Measurements from ENCODE around the gene NHLRC4.

The NHLRC4 gene

GRCh38 chr16:540645-541340 lies 26.0 kb upstream of the NHLRC4 start:
- no peak overlapping the region for H3K9ac ChIP-seq (ENCODE audit: low read depth in 1 of 2, low read length in 2 of 2)

GRCh38 chr16:543301-544164 lies 23.3 kb upstream of the NHLRC4 start:
- Histone ChIP-seq H3K4me3 (ENCODE audit: low read length in 2 of 2) (no peak overlapping the region), H3K9me3 (ENCODE audit: control insufficient read depth in 2 of 2, low read length in 2 of 2) (no peaks in the 10 kb centered on the region), H3K27me3 (ENCODE audit: control insufficient read depth in 2 of 2, insufficient read depth in 2 of 2, low read length in 2 of 2) (no peaks in the 10 kb centered on the region), H3K36me3 (ENCODE audit: control insufficient read depth in 2 of 2, insufficient read depth in 2 of 2, low read length in 2 of 2) (peaks cover 3 to 13% of the 10 kb centered on the region in 2 donors), H3K27ac (ENCODE audit: low read depth in 2 of 2, low read length in 2 of 2) (no peak overlapping the region), H3K9ac (ENCODE audit: low read depth in 1 of 2, low read length in 2 of 2) (no peak overlapping the region), H3K4me1 (ENCODE audit: control insufficient read depth in 2 of 2, insufficient read depth in 2 of 2, low read length in 2 of 2) (no peaks in the 10 kb centered on the region)

More at GRCh38 chr16:540645-541340, 26.0 kb upstream of the NHLRC4 start:
- H3K27ac ChIP-seq (ENCODE audit: low read depth in 2 of 2, low read length in 2 of 2): no peak overlapping the region
- H3K4me1 ChIP-seq (ENCODE audit: control insufficient read depth in 2 of 2, insufficient read depth in 2 of 2, low read length in 2 of 2): peaks cover under 1 to 4% of the 10 kb centered on the region in 2 donors
- H3K27me3 ChIP-seq (ENCODE audit: control insufficient read depth in 2 of 2, insufficient read depth in 2 of 2, low read length in 2 of 2): no peaks in the 10 kb centered on the region
- H3K9me3 ChIP-seq (ENCODE audit: control insufficient read depth in 2 of 2, low read length in 2 of 2): no peaks in the 10 kb centered on the region
- H3K4me3 ChIP-seq (ENCODE audit: low read length in 2 of 2): no peak overlapping the region
- peaks cover 10 to 26% of the 10 kb centered on the region in 2 donors for H3K36me3 ChIP-seq (ENCODE audit: control insufficient read depth in 2 of 2, insufficient read depth in 2 of 2, low read length in 2 of 2)

- Histone ChIP-seq H3K9me3 (ENCODE audit: control insufficient read depth in 2 of 2, low read length in 2 of 2) (no peaks in the 10 kb centered on the region), H3K36me3 (ENCODE audit: control insufficient read depth in 2 of 2, insufficient read depth in 2 of 2, low read length in 2 of 2) (peaks cover 3 to 15% of the 10 kb centered on the region in 2 donors), H3K27ac (ENCODE audit: low read depth in 2 of 2, low read length in 2 of 2) (no peak overlapping the region), H3K27me3 (ENCODE audit: control insufficient read depth in 2 of 2, insufficient read depth in 2 of 2, low read length in 2 of 2) (no peaks in the 10 kb centered on the region), H3K9ac (ENCODE audit: low read depth in 1 of 2, low read length in 2 of 2) (no peak overlapping the region), H3K4me1 (ENCODE audit: control insufficient read depth in 2 of 2, insufficient read depth in 2 of 2, low read length in 2 of 2) (no peaks in the 10 kb centered on the region), H3K4me3 (ENCODE audit: low read length in 2 of 2) (no peak overlapping the region)
Measured at GRCh38 chr16:544517-544916, 22.3 kb upstream of the NHLRC4 start.

GRCh38 chr16:546909-547770 lies 19.7 kb upstream of the NHLRC4 start:
- Histone ChIP-seq H3K4me3 (ENCODE audit: low read length in 2 of 2) (no peak overlapping the region), H3K27me3 (ENCODE audit: control insufficient read depth in 2 of 2, insufficient read depth in 2 of 2, low read length in 2 of 2) (no peaks in the 10 kb centered on the region), H3K9ac (ENCODE audit: low read depth in 1 of 2, low read length in 2 of 2) (no peak overlapping the region), H3K27ac (ENCODE audit: low read depth in 2 of 2, low read length in 2 of 2) (no peak overlapping the region), H3K4me1 (ENCODE audit: control insufficient read depth in 2 of 2, insufficient read depth in 2 of 2, low read length in 2 of 2) (no peaks in the 10 kb centered on the region), H3K9me3 (ENCODE audit: control insufficient read depth in 2 of 2, low read length in 2 of 2) (no peaks in the 10 kb centered on the region), H3K36me3 (ENCODE audit: control insufficient read depth in 2 of 2, insufficient read depth in 2 of 2, low read length in 2 of 2) (peaks cover 9 to 13% of the 10 kb centered on the region in 2 donors)

GRCh38 chr16:548586-548985 lies 18.2 kb upstream of the NHLRC4 start:
- Histone ChIP-seq H3K9me3 (ENCODE audit: control insufficient read depth in 2 of 2, low read length in 2 of 2) (no peaks in the 10 kb centered on the region), H3K4me1 (ENCODE audit: control insufficient read depth in 2 of 2, insufficient read depth in 2 of 2, low read length in 2 of 2) (no peaks in the 10 kb centered on the region), H3K27me3 (ENCODE audit: control insufficient read depth in 2 of 2, insufficient read depth in 2 of 2, low read length in 2 of 2) (no peaks in the 10 kb centered on the region), H3K4me3 (ENCODE audit: low read length in 2 of 2) (no peak overlapping the region), H3K27ac (ENCODE audit: low read depth in 2 of 2, low read length in 2 of 2) (no peak overlapping the region), H3K9ac (ENCODE audit: low read depth in 1 of 2, low read length in 2 of 2) (no peak overlapping the region), H3K36me3 (ENCODE audit: control insufficient read depth in 2 of 2, insufficient read depth in 2 of 2, low read length in 2 of 2) (peaks cover 7 to 13% of the 10 kb centered on the region in 2 donors)

- Histone ChIP-seq H3K27ac (ENCODE audit: low read depth in 2 of 2, low read length in 2 of 2) (no peak overlapping the region), H3K9me3 (ENCODE audit: control insufficient read depth in 2 of 2, low read length in 2 of 2) (no peaks in the 10 kb centered on the region), H3K4me1 (ENCODE audit: control insufficient read depth in 2 of 2, insufficient read depth in 2 of 2, low read length in 2 of 2) (peaks cover 0 to under 1% of the 10 kb centered on the region in 2 donors), H3K9ac (ENCODE audit: low read depth in 1 of 2, low read length in 2 of 2) (no peak overlapping the region), H3K4me3 (ENCODE audit: low read length in 2 of 2) (no peak overlapping the region), H3K27me3 (ENCODE audit: control insufficient read depth in 2 of 2, insufficient read depth in 2 of 2, low read length in 2 of 2) (no peaks in the 10 kb centered on the region), H3K36me3 (ENCODE audit: control insufficient read depth in 2 of 2, insufficient read depth in 2 of 2, low read length in 2 of 2) (peaks cover 7 to 13% of the 10 kb centered on the region in 2 donors)
Measured at GRCh38 chr16:549544-550263, 17.1 kb upstream of the NHLRC4 start.

- peaks cover 7 to 13% of the 10 kb centered on the region in 2 donors for H3K36me3 ChIP-seq (ENCODE audit: control insufficient read depth in 2 of 2, insufficient read depth in 2 of 2, low read length in 2 of 2)
- no peaks in the 10 kb centered on the region for H3K9me3 ChIP-seq (ENCODE audit: control insufficient read depth in 2 of 2, low read length in 2 of 2)
- no peaks in the 10 kb centered on the region for H3K27me3 ChIP-seq (ENCODE audit: control insufficient read depth in 2 of 2, insufficient read depth in 2 of 2, low read length in 2 of 2)
- H3K9ac ChIP-seq (ENCODE audit: low read depth in 1 of 2, low read length in 2 of 2): no peak overlapping the region
- no peak overlapping the region for H3K27ac ChIP-seq (ENCODE audit: low read depth in 2 of 2, low read length in 2 of 2)
- no peak overlapping the region for H3K4me3 ChIP-seq (ENCODE audit: low read length in 2 of 2)
- peaks cover 0 to 3% of the 10 kb centered on the region in 2 donors for H3K4me1 ChIP-seq (ENCODE audit: control insufficient read depth in 2 of 2, insufficient read depth in 2 of 2, low read length in 2 of 2)
Measured at GRCh38 chr16:551210-551609, 15.6 kb upstream of the NHLRC4 start.

GRCh38 chr16:552171-552570 lies 14.6 kb upstream of the NHLRC4 start:
- Histone ChIP-seq H3K9ac (ENCODE audit: low read depth in 1 of 2, low read length in 2 of 2) (no peak overlapping the region), H3K27me3 (ENCODE audit: control insufficient read depth in 2 of 2, insufficient read depth in 2 of 2, low read length in 2 of 2) (peaks cover 0 to under 1% of the 10 kb centered on the region in 2 donors), H3K27ac (ENCODE audit: low read depth in 2 of 2, low read length in 2 of 2) (no peak overlapping the region), H3K4me3 (ENCODE audit: low read length in 2 of 2) (no peak overlapping the region), H3K9me3 (ENCODE audit: control insufficient read depth in 2 of 2, low read length in 2 of 2) (no peaks in the 10 kb centered on the region), H3K4me1 (ENCODE audit: control insufficient read depth in 2 of 2, insufficient read depth in 2 of 2, low read length in 2 of 2) (peaks cover 0 to 3% of the 10 kb centered on the region in 2 donors), H3K36me3 (ENCODE audit: control insufficient read depth in 2 of 2, insufficient read depth in 2 of 2, low read length in 2 of 2) (peaks cover 7 to 13% of the 10 kb centered on the region in 2 donors)

GRCh38 chr16:553601-554296 lies 13.1 kb upstream of the NHLRC4 start:
- Histone ChIP-seq H3K27ac (ENCODE audit: low read depth in 2 of 2, low read length in 2 of 2) (no peak overlapping the region), H3K36me3 (ENCODE audit: control insufficient read depth in 2 of 2, insufficient read depth in 2 of 2, low read length in 2 of 2) (peaks cover 4 to 13% of the 10 kb centered on the region in 2 donors), H3K9ac (ENCODE audit: low read depth in 1 of 2, low read length in 2 of 2) (no peak overlapping the region), H3K4me3 (ENCODE audit: low read length in 2 of 2) (no peak overlapping the region), H3K27me3 (ENCODE audit: control insufficient read depth in 2 of 2, insufficient read depth in 2 of 2, low read length in 2 of 2) (peaks cover 2 to 11% of the 10 kb centered on the region in 2 donors), H3K4me1 (ENCODE audit: control insufficient read depth in 2 of 2, insufficient read depth in 2 of 2, low read length in 2 of 2) (peaks cover 0 to 3% of the 10 kb centered on the region in 2 donors), H3K9me3 (ENCODE audit: control insufficient read depth in 2 of 2, low read length in 2 of 2) (no peaks in the 10 kb centered on the region)

Data from mucosa of rectum (tissue), 2 donors.